Measurements from ENCODE around the gene DNASE2. TPM values are rescaled to one million over a fixed set of nuclear protein-coding genes. Genes with fewer than 3 reads are reported as not detected.

The DNASE2 gene
- total and polyA plus RNA-seq, 2 of the 8 experiments (the other 6 are each of a cell fraction or from before 2014, with no cell fraction given) = 33.2 to 48.2 TPM

- TF ChIP-seq ZNF274 (IDR thresholded peaks at IDR 0.05; ENCODE audit: borderline replicate concordance, extremely low read depth, low read length) (no peak), CEBPB (IDR thresholded peaks at IDR 0.05; ENCODE audit: low read depth, low read length) (no peak), FOSL1 (IDR thresholded peaks at IDR 0.05; ENCODE audit: insufficient read depth, low read depth, low read length) (no peak)
Measured at GRCh38 chr19:12833418-12833737, 47.9 kb downstream of the DNASE2 start (continued).

Data from H1 (cell line).